H9 (cell line): ENCODE data around the gene IL1RAP. TPM values are rescaled to one million over a fixed set of nuclear protein-coding genes. Genes with fewer than 3 reads are reported as not detected.

Experiments used
- DNase-seq: peaks from one replicate; pipeline ENCODE4 v3.0.0-alpha.2; 2017
- H2AFZ ChIP-seq: one replicate; pipeline ENCODE4 v1.6.1; 2013; ENCODE audit warnings: mild to moderate bottlenecking, low read length, control low read depth, moderate library complexity
- H2AK5ac ChIP-seq: 2 replicates; pipeline ENCODE4 v1.6.1; 2013; ENCODE audit warnings: low read length, control low read depth, mixed read lengths; ENCODE audit not compliant: insufficient read length
- H2BK120ac ChIP-seq: one replicate; pipeline ENCODE4 v1.6.1; 2013; ENCODE audit warnings: low read depth, mild to moderate bottlenecking, low read length, control low read depth, inconsistent platforms; ENCODE audit not compliant: poor library complexity, severe bottlenecking
- H2BK12ac ChIP-seq: 2 replicates; pipeline ENCODE4 v1.6.1; 2013; ENCODE audit warnings: low read length, control low read depth, mixed read lengths, low read depth; ENCODE audit not compliant: insufficient read length
- H2BK15ac ChIP-seq: 2 replicates; pipeline ENCODE4 v1.6.1; 2013; ENCODE audit warnings: low read depth, low read length, control low read depth
- H2BK20ac ChIP-seq: one replicate; pipeline ENCODE4 v1.6.1; 2013; ENCODE audit warnings: low read depth, mild to moderate bottlenecking, low read length, control low read depth, inconsistent platforms; ENCODE audit not compliant: poor library complexity, severe bottlenecking
- H2BK5ac ChIP-seq: 2 replicates; pipeline ENCODE4 v1.6.1; 2013; ENCODE audit warnings: low read length, control low read depth, mixed read lengths; ENCODE audit not compliant: insufficient read length
- H3K14ac ChIP-seq: 2 replicates; pipeline ENCODE4 v1.6.1; 2013; ENCODE audit warnings: low read length, control low read depth; ENCODE audit not compliant: insufficient read depth
- H3K18ac ChIP-seq: 2 replicates; pipeline ENCODE4 v1.6.1; 2013; ENCODE audit warnings: low read depth, mild to moderate bottlenecking, mixed read lengths, low read length, control low read depth; ENCODE audit not compliant: insufficient read length
- H3K23ac ChIP-seq: 2 replicates; pipeline ENCODE4 v1.6.1; 2013; ENCODE audit warnings: low read length, control low read depth, mixed read lengths, low read depth; ENCODE audit not compliant: insufficient read length
- H3K23me2 ChIP-seq: 2 replicates; pipeline ENCODE4 v1.6.1; 2013; ENCODE audit warnings: low read depth, mild to moderate bottlenecking, mixed read lengths, low read length, control low read depth; ENCODE audit not compliant: insufficient read length, poor library complexity, severe bottlenecking
- H3K27ac ChIP-seq: 2 replicates; pipeline ENCODE4 v1.5.1; 2013; ENCODE audit warnings: low read length, control low read depth, mixed read lengths, low read depth; ENCODE audit not compliant: insufficient read length
- H3K27me3 ChIP-seq: 2 replicates; pipeline ENCODE4 v1.6.1; 2013; ENCODE audit warnings: low read length, control low read depth, inconsistent platforms; ENCODE audit not compliant: insufficient read depth
- H3K4ac ChIP-seq: 2 replicates; pipeline ENCODE4 v1.6.1; 2013; ENCODE audit warnings: low read depth, mild to moderate bottlenecking, control low read depth, inconsistent platforms, low read length, moderate library complexity
- H3K4me1 ChIP-seq: 2 replicates; pipeline ENCODE4 v1.6.1; 2013; ENCODE audit warnings: low read length, control low read depth, inconsistent platforms; ENCODE audit not compliant: insufficient read depth
- H3K4me2 ChIP-seq: 2 replicates; pipeline ENCODE4 v1.6.1; 2013; ENCODE audit warnings: low read length, control low read depth, mixed read lengths; ENCODE audit not compliant: insufficient read length, insufficient read depth
- H3K56ac ChIP-seq: 2 replicates; pipeline ENCODE4 v1.6.1; 2013; ENCODE audit warnings: low read depth, mild to moderate bottlenecking, mixed read lengths, low read length, control low read depth; ENCODE audit not compliant: insufficient read length
- H3K79me1 ChIP-seq: 2 replicates; pipeline ENCODE4 v1.6.1; 2013; ENCODE audit warnings: low read depth, mild to moderate bottlenecking, moderate library complexity, low read length, control low read depth, inconsistent platforms; ENCODE audit not compliant: insufficient read depth, poor library complexity, severe bottlenecking
- H3K79me2 ChIP-seq: 2 replicates; pipeline ENCODE4 v1.6.1; 2013; ENCODE audit warnings: low read length, control low read depth, inconsistent platforms; ENCODE audit not compliant: insufficient read depth
- H3K9ac ChIP-seq: 2 replicates; pipeline ENCODE4 v1.6.1; 2013; ENCODE audit warnings: low read length, control low read depth, mixed read lengths; ENCODE audit not compliant: insufficient read length; ENCODE audit errors: extremely low read depth
- H3K9me3 ChIP-seq: one replicate; pipeline ENCODE4 v1.6.1; 2013; ENCODE audit warnings: low read depth, low read length, inconsistent platforms; ENCODE audit not compliant: control insufficient read depth
- H3T11ph ChIP-seq: one replicate; pipeline ENCODE4 v1.6.1; 2013; ENCODE audit warnings: mild to moderate bottlenecking, low read length, control low read depth, inconsistent platforms
- H4K20me1 ChIP-seq: one replicate; pipeline ENCODE4 v1.6.1; 2013; ENCODE audit not compliant: control insufficient read depth, insufficient read length, insufficient read depth
- H4K5ac ChIP-seq: 2 replicates; pipeline ENCODE4 v1.6.1; 2013; ENCODE audit warnings: low read depth, mild to moderate bottlenecking, mixed read lengths, low read length, control low read depth; ENCODE audit not compliant: insufficient read length
- H4K8ac ChIP-seq: replicated peaks from 2 replicates; pipeline ENCODE4 v1.6.1; 2013; ENCODE audit warnings: low read length, control low read depth, mixed read lengths, low read depth; ENCODE audit not compliant: insufficient read length
- H4K91ac ChIP-seq: 2 replicates; pipeline ENCODE4 v1.6.1; 2013; ENCODE audit warnings: low read depth, mild to moderate bottlenecking, moderate library complexity, mixed read lengths, low read length, control low read depth; ENCODE audit not compliant: insufficient read length
- H3K27ac Mint-ChIP-seq, 3 experiments: 2 replicates in 2 of 3; 3 replicates in 1 of 3; pipeline ENCODE4 v1.8.0; 2020 to 2021; ENCODE audit warnings: mixed read lengths in 3 of 3, mild to moderate bottlenecking in 1 of 3, moderate library complexity in 1 of 3
- H3K27me3 Mint-ChIP-seq: 2 replicates; pipeline ENCODE4 v1.8.0; 2021; ENCODE audit warnings: low read depth, mild to moderate bottlenecking, moderate library complexity, mixed read lengths
- H3K36me3 Mint-ChIP-seq, 3 experiments: 2 replicates in 2 of 3; 3 replicates in 1 of 3; pipeline ENCODE4 v1.8.0; 2020 to 2021; ENCODE audit warnings: low read depth in 3 of 3, mixed read lengths in 3 of 3; ENCODE audit not compliant: insufficient read depth in 1 of 3
- H3K4me1 Mint-ChIP-seq, 2 experiments: 2 replicates each; pipeline ENCODE4 v1.8.0; 2020; ENCODE audit warnings: mixed read lengths in 2 of 2
- H3K4me3 Mint-ChIP-seq, 2 experiments: 2 replicates in 1 of 2; 3 replicates in 1 of 2; pipeline ENCODE4 v1.8.0; 2020 to 2021; ENCODE audit warnings: mild to moderate bottlenecking in 2 of 2, mixed read lengths in 2 of 2, moderate library complexity in 1 of 2
- H3K9me3 Mint-ChIP-seq, 2 experiments: 2 replicates in 1 of 2; 3 replicates in 1 of 2; pipeline ENCODE4 v1.8.0; 2020; ENCODE audit warnings: mild to moderate bottlenecking in 2 of 2, mixed read lengths in 2 of 2, moderate library complexity in 1 of 2
- WGBS: extraction: QIAGEN DNeasy Blood & Tissue Kit; methylation state at CpG from one replicate; pipeline ENCODE4 v1.1.7; 2013; ENCODE audit warnings: missing lambda C conversion rate, low lambda C conversion rate, mixed read lengths; ENCODE audit not compliant: insufficient read length; ENCODE audit errors: extremely low coverage; 5-methylcytosine and 5-hydroxymethylcytosine counted together
- total RNA-seq: library from RNA; stranded (reverse); gene quantifications from 2 replicates; pipeline ENCODE4 v1.2.1, GENCODE V29; 2021
- TF ChIP-seq, protein P1 (sequence below): fragments of 200-600 bp; sonication (generic); conservative IDR thresholded peaks from 3 replicates; pipeline ENCODE4 v1.8.0; 2021; ENCODE audit warnings: antibody characterized with exemption, mild to moderate bottlenecking

IL1RAP gene
- total RNA-seq, 1 experiment from 2014 or later: 4.6 TPM

DNA sequence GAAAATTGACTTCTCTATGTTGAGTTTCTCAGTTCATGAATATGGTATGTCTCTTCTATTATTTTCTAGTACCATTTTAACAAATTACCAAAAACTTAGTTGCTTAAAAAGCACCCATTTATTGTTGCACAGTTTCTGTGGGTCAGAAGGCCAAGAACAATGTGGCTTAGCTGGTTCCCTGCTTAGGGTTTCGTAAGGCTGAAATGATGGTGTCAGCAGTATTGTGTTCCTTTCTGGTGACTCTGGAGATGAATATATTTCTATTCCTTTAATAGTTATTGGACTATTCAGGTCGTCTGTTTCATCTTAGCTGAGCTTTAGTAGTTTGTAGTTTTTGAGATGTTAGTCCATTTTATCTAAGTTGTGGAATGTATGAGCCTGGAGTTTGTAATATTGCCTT, 44.9 kb downstream of the IL1RAP start:
- Histone ChIP-seq H4K8ac (no peak overlapping the region), H4K5ac (no peak overlapping the region), H3K18ac (no peak overlapping the region), H3K4me2 (no peak overlapping the region), H3K14ac (no peak overlapping the region), H2BK5ac (no peak overlapping the region), H3K79me1 (no peaks in the 10 kb centered on the region), H3K4ac (no peak overlapping the region), H2BK20ac (no peak overlapping the region), H4K20me1 (no peaks in the 10 kb centered on the region), H3T11ph (no peak overlapping the region), H3K27me3 (no peaks in the 10 kb centered on the region), H3K9ac (no peak overlapping the region), H2BK15ac (no peak overlapping the region), H2AFZ (no peak overlapping the region), H4K91ac (no peak overlapping the region), H3K9me3 (no peaks in the 10 kb centered on the region), H3K23ac (no peak overlapping the region), H3K27ac (no peak overlapping the region), H2BK12ac (no peak overlapping the region), H3K23me2 (no peaks in the 10 kb centered on the region), H3K56ac (no peak overlapping the region), H3K4me1 (peaks cover 4% of the 10 kb centered on the region; the same call in 1 of the 2 replicates), H2AK5ac (no peak overlapping the region), H2BK120ac (no peak overlapping the region), H3K79me2 (no peaks in the 10 kb centered on the region)
- no peaks in the 10 kb centered on the region; a peak in 1 of 7 replicates for H3K36me3 Mint-ChIP-seq
- H3K9me3 Mint-ChIP-seq: no peaks in the 10 kb centered on the region
- DNase-seq: no peak
- H3K27me3 Mint-ChIP-seq: no peaks in the 10 kb centered on the region
- H3K4me3 Mint-ChIP-seq: no peak overlapping the region
- TF ChIP-seq, protein P1, sequence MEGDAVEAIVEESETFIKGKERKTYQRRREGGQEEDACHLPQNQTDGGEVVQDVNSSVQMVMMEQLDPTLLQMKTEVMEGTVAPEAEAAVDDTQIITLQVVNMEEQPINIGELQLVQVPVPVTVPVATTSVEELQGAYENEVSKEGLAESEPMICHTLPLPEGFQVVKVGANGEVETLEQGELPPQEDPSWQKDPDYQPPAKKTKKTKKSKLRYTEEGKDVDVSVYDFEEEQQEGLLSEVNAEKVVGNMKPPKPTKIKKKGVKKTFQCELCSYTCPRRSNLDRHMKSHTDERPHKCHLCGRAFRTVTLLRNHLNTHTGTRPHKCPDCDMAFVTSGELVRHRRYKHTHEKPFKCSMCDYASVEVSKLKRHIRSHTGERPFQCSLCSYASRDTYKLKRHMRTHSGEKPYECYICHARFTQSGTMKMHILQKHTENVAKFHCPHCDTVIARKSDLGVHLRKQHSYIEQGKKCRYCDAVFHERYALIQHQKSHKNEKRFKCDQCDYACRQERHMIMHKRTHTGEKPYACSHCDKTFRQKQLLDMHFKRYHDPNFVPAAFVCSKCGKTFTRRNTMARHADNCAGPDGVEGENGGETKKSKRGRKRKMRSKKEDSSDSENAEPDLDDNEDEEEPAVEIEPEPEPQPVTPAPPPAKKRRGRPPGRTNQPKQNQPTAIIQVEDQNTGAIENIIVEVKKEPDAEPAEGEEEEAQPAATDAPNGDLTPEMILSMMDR: no peak
- no peak overlapping the region for H3K27ac Mint-ChIP-seq
- peaks cover 16 to 18% of the 10 kb centered on the region in 2 experiments for H3K4me1 Mint-ChIP-seq
- no CpG with 5 or more reads among the region's 2 CpGs for WGBS
